GM18907 (cell line): ENCODE data around the gene QSOX2.

Experiments used
- ATAC-seq: cut with Tn5 transposase; IDR thresholded peaks from one replicate; pipeline ENCODE4 v1.9.1; 2021; ENCODE audit warnings: mild to moderate bottlenecking, moderate library complexity; ENCODE audit not compliant: unreplicated experiment

The QSOX2 gene

DNA sequence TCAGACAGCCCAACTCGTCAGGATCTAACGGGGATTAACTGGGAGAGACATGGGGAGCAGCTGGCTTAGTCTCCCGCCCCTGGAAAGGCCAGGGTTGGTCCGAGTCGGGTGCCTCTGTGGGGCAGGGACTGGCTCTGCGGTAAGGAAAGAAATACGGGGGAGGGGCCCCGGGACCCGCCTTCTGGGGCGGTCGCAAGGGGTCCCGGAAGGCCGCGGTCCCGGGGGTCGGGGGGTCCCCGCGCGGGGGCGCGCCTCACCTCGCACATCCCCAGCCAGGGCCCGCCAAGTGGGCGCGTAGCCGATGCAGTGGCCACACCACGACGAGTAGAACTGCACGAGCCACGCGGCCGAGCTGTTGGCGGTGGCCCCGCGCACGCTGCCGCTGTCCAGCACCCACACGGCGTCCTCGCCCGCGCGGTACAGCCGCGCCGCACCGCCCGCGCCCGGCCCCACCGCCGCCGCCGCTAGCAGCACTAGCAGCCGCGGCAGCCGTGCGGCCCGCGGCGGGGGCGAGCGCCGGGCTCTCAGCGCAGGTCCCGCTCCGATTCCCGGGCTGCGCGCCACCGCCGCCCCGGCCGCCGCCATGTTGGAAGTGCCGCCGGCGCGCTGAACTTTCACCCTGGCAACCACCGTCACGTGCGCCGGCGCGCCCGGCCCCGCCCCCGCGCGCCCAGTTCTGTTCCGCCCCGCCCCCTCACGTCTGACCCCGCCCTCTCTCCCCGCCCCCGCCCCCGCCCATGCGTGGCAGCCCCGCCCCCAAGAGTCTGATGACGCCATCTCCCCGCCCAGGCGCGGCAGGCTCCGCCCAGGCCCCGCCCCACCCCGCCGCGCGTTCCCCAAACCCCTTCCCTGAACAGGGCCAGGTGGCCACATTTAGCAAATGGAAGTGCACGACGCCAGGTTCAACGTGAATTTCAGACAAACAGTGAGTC, at the start of gene QSOX2:
QSOX2 (minus strand) TSS at position 594 of the 932 bp plus-strand sequence; CDS start at position 585, 9 bp downstream.
- ATAC-seq = peak; percentile 48

DNA sequence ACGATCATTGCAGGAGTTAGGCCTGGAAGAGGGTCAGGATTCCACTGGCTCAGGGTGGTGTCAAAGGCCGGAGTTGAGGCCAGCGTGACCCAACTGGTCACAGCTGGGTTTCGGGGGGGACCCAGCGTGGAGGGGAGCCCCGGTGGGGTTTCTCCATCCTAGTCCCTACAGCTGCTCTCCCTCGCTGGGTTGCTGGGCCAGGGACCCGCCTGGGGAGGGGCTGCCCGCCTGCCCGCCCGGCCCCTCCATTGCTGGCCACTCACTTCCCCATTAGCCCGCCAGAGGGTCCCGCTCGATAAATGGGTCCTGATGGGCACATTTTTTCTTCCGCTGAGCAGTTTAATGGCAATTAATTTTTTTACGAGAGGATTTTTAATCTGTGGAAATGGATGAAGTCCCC, 49.4 kb upstream of the QSOX2 start:
- no peak for ATAC-seq

DNA sequence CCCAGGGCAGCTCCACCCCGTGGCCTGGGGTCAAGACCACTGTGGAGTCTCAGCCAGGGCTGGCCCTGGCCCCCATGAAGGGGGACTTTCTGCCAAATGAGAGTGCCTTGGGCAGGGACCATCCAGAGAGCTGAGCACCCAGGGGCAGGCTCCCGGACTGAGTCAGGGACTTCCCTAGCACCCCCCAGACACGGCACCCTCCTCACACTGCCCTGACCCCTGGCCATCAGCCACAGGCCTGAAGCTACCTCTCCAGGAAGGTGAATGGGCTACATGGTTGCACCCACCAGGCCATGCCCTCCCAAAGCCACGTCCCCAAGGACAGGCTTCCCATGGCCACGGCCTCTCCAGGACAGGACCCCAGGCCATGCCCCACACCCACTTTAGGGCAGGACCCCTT, 48.8 kb upstream of the QSOX2 start:
- ATAC-seq = no peak

DNA sequence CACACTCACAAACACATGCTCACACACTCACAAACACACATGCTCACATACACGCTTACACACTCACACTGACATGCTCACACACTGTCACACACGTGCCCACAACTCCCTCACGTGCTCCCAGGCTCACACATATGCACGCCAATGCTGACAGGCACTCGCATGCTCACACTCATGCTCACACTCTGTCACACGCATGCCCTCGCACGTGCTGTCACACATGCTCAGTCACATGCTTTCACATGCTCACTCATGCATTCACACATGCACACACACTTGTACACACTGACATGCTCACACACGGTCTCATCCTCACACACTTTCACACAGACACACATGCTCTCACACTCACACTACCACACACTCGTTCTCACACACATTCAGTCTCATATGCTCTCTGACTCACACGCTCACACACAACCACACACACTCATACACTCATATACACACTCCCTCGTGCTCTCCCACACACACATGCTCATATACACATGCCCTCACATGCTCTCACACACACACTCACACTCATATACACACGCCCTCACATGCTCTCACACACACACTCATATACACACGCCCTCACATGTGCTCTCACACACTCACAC, 48.0 kb upstream of the QSOX2 start:
- no peak for ATAC-seq

DNA sequence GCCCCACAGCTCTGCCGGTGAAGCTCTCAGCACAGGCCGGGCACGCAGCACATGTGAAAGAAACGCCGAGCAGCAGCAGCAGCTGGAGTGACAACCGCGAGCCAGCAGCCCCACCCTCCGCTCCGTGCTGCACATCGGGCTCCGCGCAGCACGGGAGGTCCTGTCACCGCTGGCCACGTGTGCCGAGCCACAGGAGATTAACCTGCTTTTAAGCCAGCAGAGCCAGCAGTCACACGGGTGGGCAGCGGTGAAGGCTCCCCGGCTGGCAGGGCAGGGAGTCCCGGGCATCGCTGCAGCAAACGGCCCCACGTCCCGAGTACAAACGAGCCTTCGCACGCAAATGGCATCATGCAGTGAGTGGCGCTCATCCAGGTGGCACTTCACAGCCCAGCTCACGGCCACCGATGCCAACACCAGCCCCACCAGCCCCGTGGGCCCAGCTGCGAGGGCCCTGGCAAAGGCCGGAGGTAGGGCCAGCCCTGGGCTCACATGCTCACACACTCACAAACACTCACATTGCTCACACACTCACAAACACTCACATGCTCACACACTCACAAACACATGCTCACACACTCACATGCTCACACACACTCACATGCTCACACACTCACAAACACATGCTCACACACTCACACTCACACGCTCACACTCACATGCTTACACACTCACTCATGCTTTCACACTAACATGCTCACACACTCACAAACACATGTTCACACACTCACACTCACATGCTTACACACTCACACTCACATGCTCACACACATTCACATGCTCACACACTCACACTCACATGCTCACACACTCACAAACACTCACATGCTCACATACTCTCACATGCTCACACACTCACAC, 47.2 kb upstream of the QSOX2 start:
- no peak for ATAC-seq

GRCh38 chr9:136292026-136292538, 46.5 kb upstream of the QSOX2 start:
- no peak for ATAC-seq

DNA sequence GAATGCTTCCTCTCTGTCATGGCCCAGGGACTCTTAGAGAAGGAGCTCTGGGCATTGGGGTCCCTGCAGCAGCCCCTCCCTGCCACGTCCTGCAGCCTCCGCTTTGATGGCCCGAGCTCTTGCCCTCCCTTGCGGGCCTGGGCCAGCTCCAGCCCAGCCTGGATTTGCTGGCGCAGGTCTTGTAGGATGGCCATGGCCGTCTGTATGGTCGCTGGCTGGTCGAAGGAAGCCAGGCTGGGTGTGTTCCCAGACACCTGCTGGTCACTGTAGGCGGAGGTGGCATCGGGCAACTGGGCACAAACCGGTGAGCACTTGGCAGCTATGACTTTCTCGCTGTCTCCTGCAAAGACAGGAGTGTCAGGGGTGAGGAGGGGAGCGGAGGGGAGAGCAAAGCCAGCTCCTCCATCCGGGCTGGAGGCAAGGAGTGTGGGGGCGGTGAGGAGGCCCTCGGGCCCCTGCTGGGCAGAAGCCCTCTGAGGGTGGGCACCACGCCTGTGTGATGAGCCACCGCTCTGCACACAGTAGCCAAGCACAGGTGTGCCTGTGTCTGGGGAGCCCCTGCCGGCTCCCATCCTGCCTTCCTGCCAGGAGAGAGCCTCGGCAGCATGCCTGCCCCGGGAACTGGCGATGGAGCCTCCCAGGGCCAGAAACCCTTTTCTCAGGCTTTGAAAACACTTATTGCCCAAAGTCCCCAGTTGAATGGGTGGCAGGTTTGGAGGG, 45.9 kb upstream of the QSOX2 start:
- ATAC-seq = no peak

GRCh38 chr9:136290508-136291000, 44.9 kb upstream of the QSOX2 start:
- no peak for ATAC-seq

DNA sequence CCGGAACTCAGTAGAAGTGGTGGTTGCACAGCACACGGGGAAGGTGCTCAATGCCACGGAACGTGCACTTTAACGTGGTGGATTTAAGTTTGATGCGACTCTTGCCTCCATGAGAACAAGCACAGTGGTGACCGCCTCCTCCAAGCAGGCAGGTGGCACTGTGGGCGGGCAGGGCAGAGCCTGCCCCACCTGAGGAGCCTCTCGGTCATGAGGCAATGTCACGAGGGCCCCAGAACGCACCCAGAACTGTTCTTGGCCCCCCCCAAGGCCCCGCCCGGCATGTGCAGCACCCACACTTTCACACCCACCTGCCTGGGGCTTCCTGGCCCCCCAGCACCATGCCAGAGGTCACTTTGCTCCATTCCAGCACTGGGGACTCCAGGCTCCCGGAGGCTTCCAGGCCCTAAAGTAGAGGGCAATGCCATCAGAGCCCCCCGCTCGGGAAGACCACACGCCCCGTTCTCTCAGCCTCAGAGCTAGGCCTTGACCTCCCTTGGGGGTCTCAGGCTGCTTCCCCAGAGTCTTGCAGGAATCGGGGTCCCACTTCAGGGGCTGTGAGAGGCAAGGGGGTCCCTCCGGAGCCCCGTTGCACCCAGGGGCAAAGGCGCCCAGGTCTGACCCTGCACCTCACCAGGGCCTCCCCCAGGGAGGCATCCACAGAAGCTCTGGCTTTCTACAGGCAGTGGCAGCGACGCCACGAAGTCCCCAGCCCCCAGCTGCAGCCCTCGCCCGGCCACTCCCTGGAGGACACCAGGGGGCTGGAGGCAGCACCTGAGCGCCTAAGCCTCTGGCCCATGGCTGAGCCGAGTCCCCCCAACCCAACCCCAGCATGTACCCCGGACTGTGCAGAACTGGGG, 44.3 kb upstream of the QSOX2 start:
- ATAC-seq = no peak

- no peak for ATAC-seq
Measured at GRCh38 chr9:136287960-136288753, 42.5 kb upstream of the QSOX2 start.

DNA sequence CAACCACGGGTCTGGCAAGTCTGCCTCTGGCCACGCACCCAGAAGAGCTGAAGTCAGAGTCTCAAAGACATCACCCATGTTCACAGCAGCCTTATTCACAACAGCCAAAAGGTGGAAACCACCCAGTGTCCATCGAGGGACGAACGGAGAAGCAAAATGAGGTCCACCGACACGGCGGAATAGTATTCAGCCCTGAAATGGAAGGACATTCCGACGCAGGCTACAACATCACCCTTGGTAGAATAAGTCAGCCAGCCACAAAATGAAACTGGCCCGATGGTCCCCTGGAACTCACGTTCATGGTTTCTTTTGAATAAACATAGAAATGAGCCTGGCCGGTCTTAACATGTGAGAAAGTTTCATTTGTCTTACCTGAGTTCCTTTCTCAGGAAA, 41.4 kb upstream of the QSOX2 start:
- ATAC-seq = no peak

DNA sequence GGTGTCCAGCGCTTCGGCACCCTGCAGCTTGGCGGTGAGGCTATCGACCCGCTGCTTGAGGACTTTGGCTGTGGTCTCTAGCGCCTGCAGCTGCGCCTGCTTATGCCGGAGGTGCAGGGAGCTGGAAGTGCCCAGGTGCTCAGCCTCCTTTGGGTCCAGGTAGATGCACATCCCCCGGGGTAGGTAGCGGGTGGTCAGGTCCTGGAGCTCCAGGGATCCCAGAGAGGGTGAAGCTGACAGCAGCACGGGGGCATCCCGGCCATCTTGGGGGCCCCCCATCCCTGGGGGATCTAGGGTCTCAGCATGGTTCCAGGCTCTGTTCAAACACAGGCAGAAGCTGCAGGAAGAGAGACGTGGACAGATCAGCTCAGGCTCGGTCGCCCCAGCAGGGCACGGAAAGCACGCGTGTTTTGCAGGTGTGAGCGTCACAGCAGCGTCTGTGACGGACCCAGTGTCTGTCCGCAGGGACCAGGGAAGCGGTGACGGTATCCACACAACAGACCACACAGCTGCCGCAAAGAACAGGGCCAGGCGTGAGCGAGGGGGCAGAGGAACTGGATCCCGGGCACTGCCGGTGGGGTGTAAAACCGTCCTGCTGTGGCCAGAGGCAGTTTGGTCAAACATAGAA, 40.9 kb upstream of the QSOX2 start:
- no peak for ATAC-seq

DNA sequence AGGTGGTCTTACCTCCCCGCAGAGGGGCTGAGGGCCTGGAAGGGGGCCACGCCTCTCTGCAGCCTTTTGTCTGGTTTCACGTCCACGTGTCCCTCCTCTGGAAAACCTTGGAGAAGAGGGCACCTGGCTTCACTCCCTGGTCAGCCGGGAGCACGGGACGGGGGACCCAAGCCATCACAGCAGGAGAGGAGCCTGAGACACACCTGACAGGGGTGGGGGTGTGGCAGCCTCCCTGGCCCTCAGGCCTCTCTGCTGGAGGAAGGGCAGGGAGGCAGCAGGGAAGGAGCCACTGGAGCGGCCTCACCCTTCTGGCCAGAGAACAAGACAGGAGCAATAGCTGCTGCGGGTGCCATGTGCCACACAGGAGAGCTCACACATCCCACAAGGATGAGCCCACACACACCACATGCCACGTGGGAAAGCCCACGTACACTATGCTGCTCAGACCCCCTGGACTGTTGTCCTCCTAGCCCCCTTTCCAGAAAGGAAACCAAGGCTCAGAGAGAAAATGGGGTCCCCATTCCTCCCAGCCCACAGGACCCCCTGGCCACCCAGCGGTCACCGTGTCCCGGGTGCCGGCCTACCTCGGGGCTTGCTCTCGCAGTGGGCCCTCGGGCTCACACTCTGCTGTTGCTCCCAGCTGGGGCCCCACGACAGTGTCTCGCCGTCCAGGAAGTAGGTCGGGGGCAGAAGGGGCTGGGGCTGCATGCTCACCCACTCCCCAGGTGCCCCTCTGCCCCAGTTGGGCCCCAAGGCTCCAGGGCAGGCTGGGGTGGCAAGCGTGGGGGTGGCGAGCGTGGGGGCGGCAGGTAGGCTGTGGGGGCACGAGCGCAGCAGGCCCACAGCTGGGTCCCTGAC, 40.1 kb upstream of the QSOX2 start:
- ATAC-seq = no peak

GRCh38 chr9:136284951-136285350, 39.3 kb upstream of the QSOX2 start:
- ATAC-seq = no peak

- no peak for ATAC-seq
Measured at GRCh38 chr9:136284311-136284710, 38.7 kb upstream of the QSOX2 start.

DNA sequence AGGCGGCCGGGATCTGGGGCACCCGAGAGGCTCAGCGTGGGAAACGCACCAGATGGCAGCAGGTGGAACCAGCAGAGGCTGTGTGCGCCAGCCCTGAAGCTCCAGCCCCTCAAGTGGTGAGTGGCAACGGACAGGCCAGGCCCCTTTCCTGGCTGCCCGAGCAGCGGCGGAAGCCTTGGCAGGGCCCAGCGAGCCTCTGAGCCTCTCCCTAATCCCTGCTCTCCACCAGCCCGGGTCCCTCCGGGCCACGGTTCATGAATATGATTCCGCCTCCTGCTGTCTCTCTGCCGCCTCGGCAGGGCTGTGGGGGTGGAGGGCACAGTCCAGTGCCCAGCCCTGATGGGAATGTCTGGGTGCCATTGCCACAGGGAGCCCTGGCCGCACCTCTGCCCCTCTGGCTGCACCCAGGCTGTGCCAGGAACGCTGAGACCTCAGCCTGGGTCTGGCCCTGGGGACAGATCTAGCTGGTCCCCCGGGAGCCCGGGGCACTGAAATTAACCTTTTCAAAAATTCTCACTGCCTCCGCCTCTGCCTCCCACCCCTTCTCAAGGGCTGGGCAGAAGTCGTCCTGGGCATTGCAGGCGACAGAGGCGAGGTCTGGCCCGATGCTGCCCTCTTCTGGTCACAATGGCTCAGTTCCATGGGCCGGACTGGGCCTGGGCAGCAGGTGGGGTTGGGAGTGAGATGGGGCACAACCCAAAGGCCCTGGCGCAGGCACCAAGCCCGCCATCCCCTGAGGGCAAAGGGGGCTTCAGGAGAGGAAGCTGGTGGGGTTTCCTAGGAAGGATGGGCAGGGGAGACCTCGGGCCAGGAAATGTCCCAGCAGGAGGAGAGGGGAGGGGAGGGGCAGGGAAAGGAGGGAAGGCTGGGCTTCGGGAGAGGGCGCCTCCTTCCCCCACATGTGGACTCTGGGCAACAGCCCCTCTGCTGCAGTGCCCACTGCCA, 38.0 kb upstream of the QSOX2 start:
- peak; percentile 61 for ATAC-seq
